MM.1S (cell line): ENCODE data around the gene GPR108.
"Not testable (repeated sequence)": the region's sequence is repeated elsewhere in the genome, so short reads cannot be mapped to it uniquely, and the experiment has no call there.

Experiments
- DNase-seq: peaks from one replicate; pipeline ENCODE4 v3.0.0-alpha.2; 2015
- H2AFZ ChIP-seq: fragments of 300-600 bp; sonication (generic); 2 replicates; pipeline ENCODE4 v1.6.0; 2016; ENCODE audit warnings: antibody characterized with exemption, low read length
- H3F3A ChIP-seq: fragments of 300-600 bp; sonication (generic); 2 replicates; pipeline ENCODE4 v1.6.1; 2016; ENCODE audit warnings: mild to moderate bottlenecking, antibody characterized with exemption, low read length, moderate library complexity, mixed read lengths; ENCODE audit not compliant: insufficient read depth
- H3K27ac ChIP-seq: fragments of 300-600 bp; sonication (generic); 2 replicates; pipeline ENCODE4 v1.5.1; 2016; ENCODE audit warnings: mild to moderate bottlenecking, low read length
- H3K27me3 ChIP-seq: fragments of 300-600 bp; sonication (generic); replicated peaks from 2 replicates; pipeline ENCODE4 v1.6.0; 2016; ENCODE audit warnings: low read length; ENCODE audit not compliant: insufficient read depth
- H3K36me3 ChIP-seq: fragments of 300-600 bp; sonication (generic); replicated peaks from 2 replicates; pipeline ENCODE4 v1.6.1; 2016; ENCODE audit warnings: mild to moderate bottlenecking, low read length, mixed read lengths; ENCODE audit not compliant: insufficient read depth
- H3K4me1 ChIP-seq: fragments of 300-600 bp; sonication (generic); 2 replicates; pipeline ENCODE4 v1.6.1; 2016; ENCODE audit warnings: low read length, mixed read lengths
- H3K4me2 ChIP-seq: fragments of 300-600 bp; sonication (generic); 2 replicates; pipeline ENCODE4 v1.6.0; 2016; ENCODE audit warnings: low read depth, low read length
- H3K4me3 ChIP-seq: fragments of 300-600 bp; sonication (generic); 2 replicates; pipeline ENCODE4 v1.5.1; 2016; ENCODE audit warnings: low read length, mixed read lengths
- H3K79me2 ChIP-seq: fragments of 300-600 bp; sonication (generic); 2 replicates; pipeline ENCODE4 v1.6.1; 2016; ENCODE audit warnings: mixed run types, low read length, mixed read lengths
- H3K9ac ChIP-seq: fragments of 300-600 bp; sonication (generic); 2 replicates; pipeline ENCODE4 v1.6.1; 2016; ENCODE audit warnings: low read length, mixed read lengths
- H3K9me2 ChIP-seq: fragments of 300-600 bp; sonication (generic); replicated peaks from 2 replicates; pipeline ENCODE4 v1.6.1; 2016; ENCODE audit warnings: mild to moderate bottlenecking, low read length, mixed read lengths; ENCODE audit not compliant: insufficient read depth
- H3K9me3 ChIP-seq: fragments of 300-600 bp; sonication (generic); replicated peaks from 2 replicates; pipeline ENCODE4 v1.6.1; 2016; ENCODE audit warnings: mild to moderate bottlenecking, low read length, mixed read lengths; ENCODE audit not compliant: insufficient read depth
- H4K20me1 ChIP-seq: fragments of 300-600 bp; sonication (generic); 2 replicates; pipeline ENCODE4 v1.6.1; 2016; ENCODE audit warnings: mild to moderate bottlenecking, low read length, moderate library complexity, mixed read lengths; ENCODE audit not compliant: insufficient read depth
- EZH2 ChIP-seq: fragments of 300-600 bp; sonication (generic); optimal IDR thresholded peaks from 2 replicates; pipeline ENCODE3; 2017; ENCODE audit warnings: low read depth, mild to moderate bottlenecking, antibody characterized with exemption, low read length, mixed read lengths
- EZH2phosphoT487 ChIP-seq: fragments of 300-600 bp; sonication (generic); IDR thresholded peaks from 2 replicates; pipeline ENCODE4 v1.6.1; 2018; ENCODE audit warnings: antibody characterized with exemption, low read length
- TF ChIP-seq, protein P1 (sequence below): fragments of 300-600 bp; sonication (generic); IDR thresholded peaks from 2 replicates; pipeline ENCODE4 v1.5.1; 2016; ENCODE audit warnings: antibody characterized with exemption, low read length, mixed read lengths

The GPR108 gene

DNA sequence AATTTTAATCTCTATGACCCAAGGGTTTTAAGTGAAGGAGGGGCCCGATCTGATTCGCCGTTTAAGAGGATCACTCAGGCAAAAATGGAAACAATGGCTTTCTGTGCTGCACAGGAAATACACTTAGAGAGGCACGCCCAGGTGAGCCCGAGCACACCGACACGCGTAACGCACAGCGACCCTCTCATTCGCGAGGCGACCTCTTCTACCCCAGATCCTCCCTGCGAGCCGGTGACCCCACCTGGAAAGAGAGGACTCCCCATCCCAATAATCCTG is 29.6 kb upstream of the GPR108 start:
- H3K79me2 ChIP-seq, result peaks cover 44% of the 10 kb centered on the region
- peak overlapping the region; percentile 85 for H3K4me3 ChIP-seq
- peak; percentile 71 for DNase-seq
- H3K9me3 ChIP-seq, result no peaks in the 10 kb centered on the region
- H3K4me2 ChIP-seq, result peak overlapping the region; percentile 93
- H2AFZ ChIP-seq, result peak overlapping the region; percentile 62
- H4K20me1 ChIP-seq, result no peaks in the 10 kb centered on the region
- H3K9ac ChIP-seq, result peak overlapping the region; percentile 66
- no peaks in the 10 kb centered on the region for H3K9me2 ChIP-seq
- H3K27me3 ChIP-seq, result no peaks in the 10 kb centered on the region
- no peaks in the 10 kb centered on the region for H3K36me3 ChIP-seq
- H3F3A ChIP-seq, result peaks cover 19% of the 10 kb centered on the region
- peak overlapping the region; percentile 66; the same call in 1 of the 2 replicates for H3K27ac ChIP-seq
- no peak for TF ChIP-seq EZH2phosphoT487
- TF ChIP-seq EZH2, result no peak
- TF ChIP-seq, protein P1, sequence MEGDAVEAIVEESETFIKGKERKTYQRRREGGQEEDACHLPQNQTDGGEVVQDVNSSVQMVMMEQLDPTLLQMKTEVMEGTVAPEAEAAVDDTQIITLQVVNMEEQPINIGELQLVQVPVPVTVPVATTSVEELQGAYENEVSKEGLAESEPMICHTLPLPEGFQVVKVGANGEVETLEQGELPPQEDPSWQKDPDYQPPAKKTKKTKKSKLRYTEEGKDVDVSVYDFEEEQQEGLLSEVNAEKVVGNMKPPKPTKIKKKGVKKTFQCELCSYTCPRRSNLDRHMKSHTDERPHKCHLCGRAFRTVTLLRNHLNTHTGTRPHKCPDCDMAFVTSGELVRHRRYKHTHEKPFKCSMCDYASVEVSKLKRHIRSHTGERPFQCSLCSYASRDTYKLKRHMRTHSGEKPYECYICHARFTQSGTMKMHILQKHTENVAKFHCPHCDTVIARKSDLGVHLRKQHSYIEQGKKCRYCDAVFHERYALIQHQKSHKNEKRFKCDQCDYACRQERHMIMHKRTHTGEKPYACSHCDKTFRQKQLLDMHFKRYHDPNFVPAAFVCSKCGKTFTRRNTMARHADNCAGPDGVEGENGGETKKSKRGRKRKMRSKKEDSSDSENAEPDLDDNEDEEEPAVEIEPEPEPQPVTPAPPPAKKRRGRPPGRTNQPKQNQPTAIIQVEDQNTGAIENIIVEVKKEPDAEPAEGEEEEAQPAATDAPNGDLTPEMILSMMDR, result no peak
- H3K4me1 ChIP-seq, result peaks cover 21% of the 10 kb centered on the region

DNA sequence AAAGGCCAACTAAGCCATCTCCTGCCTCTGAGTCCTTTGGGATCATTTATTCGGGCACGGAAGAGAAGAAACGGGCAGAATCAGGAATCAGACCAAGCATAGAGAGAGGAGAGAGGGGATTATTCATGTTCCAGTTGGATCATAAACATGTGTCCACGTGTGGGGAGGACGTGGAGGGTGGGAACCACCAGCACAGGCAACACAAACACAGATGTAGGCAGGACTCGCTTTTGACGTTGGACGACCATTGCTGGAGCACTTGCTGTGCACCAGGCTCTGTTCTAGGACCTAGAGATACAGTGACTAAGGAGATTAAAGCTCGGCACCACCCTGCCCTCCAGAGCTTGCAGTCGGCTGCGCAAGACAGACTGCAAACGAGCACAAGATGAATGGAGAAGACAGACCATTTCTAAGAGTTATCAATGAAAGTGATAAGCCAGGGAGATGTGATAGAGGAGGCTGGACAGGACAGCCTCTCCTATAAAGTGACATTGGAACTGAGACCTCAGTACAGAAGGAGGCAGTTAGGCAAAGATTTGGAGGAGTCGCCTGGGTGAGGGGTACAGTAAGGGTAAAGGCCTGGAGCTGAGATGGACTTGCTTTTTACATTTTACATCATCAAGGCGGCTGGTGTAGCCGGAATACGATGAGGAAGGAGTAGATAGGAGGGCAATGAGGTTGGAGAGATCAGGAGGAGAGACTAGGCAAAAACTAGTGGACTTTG is 29.1 kb upstream of the GPR108 start:
- Histone ChIP-seq H3K9me3 (no peaks in the 10 kb centered on the region), H3K27ac (peak overlapping the region; percentile 66), H3K4me3 (peak overlapping the region; percentile 85), H3K9me2 (no peaks in the 10 kb centered on the region), H3K4me2 (peak overlapping the region; percentile 93), H3K79me2 (peaks cover 43% of the 10 kb centered on the region), H4K20me1 (no peaks in the 10 kb centered on the region), H3K4me1 (peaks cover 18% of the 10 kb centered on the region), H3F3A (peaks cover 19% of the 10 kb centered on the region), H3K27me3 (no peaks in the 10 kb centered on the region), H2AFZ (peak overlapping the region; percentile 62), H3K9ac (peak overlapping the region; percentile 66), H3K36me3 (no peaks in the 10 kb centered on the region)
- TF ChIP-seq EZH2 (no peak), EZH2phosphoT487 (no peak)
- TF ChIP-seq, protein P1, result no peak
- DNase-seq, result peak; percentile 31

DNA sequence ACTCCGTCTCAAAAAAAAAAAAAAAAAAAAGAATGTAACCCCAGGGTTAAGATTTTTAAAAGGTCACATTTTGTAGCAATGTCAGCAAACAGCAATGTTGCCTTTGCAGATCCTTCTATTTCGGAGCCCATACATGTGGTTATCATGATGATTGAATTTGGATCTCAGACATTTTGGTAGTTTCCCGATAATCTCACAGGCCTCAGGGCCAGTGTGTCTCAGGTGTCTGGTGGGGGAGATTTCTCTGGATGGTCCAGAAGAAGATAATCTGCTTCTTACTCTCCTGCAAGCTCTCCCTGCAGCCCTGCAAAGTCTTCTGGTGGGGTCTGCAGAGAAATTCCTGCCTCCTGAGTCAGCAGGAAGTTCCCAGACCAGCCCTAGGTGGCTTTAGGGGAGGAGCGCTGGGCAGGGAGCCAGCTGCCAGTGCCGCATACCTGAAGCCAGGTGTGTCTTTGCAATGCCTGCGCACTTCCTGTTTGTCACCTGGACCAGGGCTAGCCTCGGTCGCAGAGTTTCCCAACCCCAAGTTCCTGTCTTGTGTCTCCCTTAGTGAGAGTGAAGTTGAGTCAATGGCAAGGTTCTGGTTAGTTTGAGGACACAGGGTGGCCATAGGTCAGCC is 28.5 kb upstream of the GPR108 start:
- Histone ChIP-seq H3K9me2 (no peaks in the 10 kb centered on the region), H3K36me3 (no peaks in the 10 kb centered on the region), H3K27ac (peak overlapping the region; percentile 66), H3K4me3 (peak overlapping the region; percentile 85), H3K9me3 (no peaks in the 10 kb centered on the region), H2AFZ (no peak overlapping the region), H3F3A (peaks cover 19% of the 10 kb centered on the region), H3K79me2 (peaks cover 48% of the 10 kb centered on the region), H3K9ac (peak overlapping the region; percentile 66; the same call in 1 of the 2 replicates), H3K4me1 (peaks cover 18% of the 10 kb centered on the region), H3K4me2 (peak overlapping the region; percentile 93), H3K27me3 (no peaks in the 10 kb centered on the region), H4K20me1 (no peaks in the 10 kb centered on the region)
- no peak for TF ChIP-seq EZH2phosphoT487
- TF ChIP-seq EZH2, result no peak
- TF ChIP-seq, protein P1, result no peak
- DNase-seq, result peak; percentile 85

DNA sequence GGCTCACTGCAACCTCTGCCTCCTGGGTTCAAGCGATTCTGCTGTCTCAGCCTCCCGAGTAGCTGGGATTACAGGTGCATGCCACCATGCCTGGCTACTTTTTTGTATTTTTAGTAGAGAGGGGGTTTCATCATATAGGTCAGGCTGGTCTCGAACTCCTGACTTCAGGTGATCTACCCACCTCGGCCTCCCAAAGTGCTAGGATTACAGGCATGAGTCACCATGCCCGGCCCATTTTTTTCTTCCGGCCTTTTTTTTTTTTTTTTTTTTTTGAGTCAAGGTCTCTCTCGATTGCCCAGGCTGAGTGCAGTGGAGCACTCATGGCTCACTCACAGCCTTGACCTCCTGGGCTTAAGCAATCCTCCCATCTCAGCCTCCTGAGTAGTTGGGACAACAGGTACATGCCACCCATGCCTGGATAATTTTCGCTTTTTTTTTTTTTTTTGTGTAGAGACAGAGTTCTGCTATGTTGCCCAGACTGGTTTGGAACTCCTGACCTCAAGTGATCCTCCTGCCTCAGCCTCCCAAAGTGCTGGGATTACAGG is 24.9 kb upstream of the GPR108 start:
- not testable (repeated sequence) for H3K27ac ChIP-seq, H2AFZ ChIP-seq, H3K4me3 ChIP-seq, H3K27me3 ChIP-seq, H3K4me2 ChIP-seq, H3K36me3 ChIP-seq, DNase-seq, H3K9me2 ChIP-seq, H3K9ac ChIP-seq, H3K9me3 ChIP-seq, H4K20me1 ChIP-seq, H3F3A ChIP-seq
- Histone ChIP-seq H3K79me2 (peaks cover 57% of the 10 kb centered on the region), H3K4me1 (peaks cover 11% of the 10 kb centered on the region)
